HUES6 (cell line): ENCODE data around the gene ZNF324B.
"Not testable (repeated sequence)": the region's sequence is repeated elsewhere in the genome, so short reads cannot be mapped to it uniquely, and the experiment has no call there.

ENCODE experiments used
- H3K27ac ChIP-seq: 2 replicates; pipeline ENCODE4 v1.7.0; 2013; ENCODE audit warnings: low read depth, mild to moderate bottlenecking, low read length, inconsistent platforms
- H3K27me3 ChIP-seq: 2 replicates; pipeline ENCODE4 v1.6.1; 2013; ENCODE audit warnings: low read length; ENCODE audit not compliant: control insufficient read depth, insufficient read depth
- H3K36me3 ChIP-seq: 2 replicates; pipeline ENCODE4 v1.6.1; 2013; ENCODE audit warnings: low read length; ENCODE audit not compliant: control insufficient read depth, insufficient read depth
- H3K4me1 ChIP-seq: 2 replicates; pipeline ENCODE4 v1.6.1; 2013; ENCODE audit warnings: low read length; ENCODE audit not compliant: control insufficient read depth, insufficient read depth
- H3K4me3 ChIP-seq: 2 replicates; pipeline ENCODE4 v1.5.1; 2013; ENCODE audit warnings: low read depth, low read length
- H3K9ac ChIP-seq: one replicate; pipeline ENCODE4 v1.6.1; 2013; ENCODE audit warnings: mild to moderate bottlenecking, low read length
- H3K9me3 ChIP-seq: 2 replicates; pipeline ENCODE4 v1.6.1; 2013; ENCODE audit warnings: low read depth, low read length; ENCODE audit not compliant: control insufficient read depth, insufficient read depth

Gene ZNF324B

GRCh38 chr19:58482372-58482771 lies 30.9 kb downstream of the ZNF324B start:
- H3K9ac ChIP-seq, result no peak overlapping the region

DNA sequence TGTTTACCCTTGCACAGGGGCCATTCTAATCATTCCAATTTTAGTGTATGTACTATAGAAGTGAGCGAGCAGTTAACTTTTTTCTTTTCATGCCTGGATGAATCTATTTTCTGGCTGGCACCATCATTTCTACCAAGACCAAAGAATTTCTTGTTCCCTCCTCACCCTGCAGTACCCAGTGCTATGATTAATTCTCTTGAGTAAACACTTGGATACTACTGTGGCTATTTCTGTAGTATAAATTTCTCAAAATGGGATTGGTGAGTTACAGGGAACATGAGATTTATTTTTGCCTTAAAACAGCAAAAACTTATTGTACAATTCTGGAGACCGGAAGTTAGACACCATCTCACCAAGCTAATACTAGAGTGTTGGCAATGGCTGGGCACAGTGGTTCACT lies 32.4 kb downstream of the ZNF324B start:
- H3K27ac ChIP-seq, result no peak overlapping the region
- H3K9me3 ChIP-seq, result no peaks in the 10 kb centered on the region
- no peaks in the 10 kb centered on the region for H3K4me1 ChIP-seq
- H3K4me3 ChIP-seq, result no peak overlapping the region
- H3K9ac ChIP-seq, result no peak overlapping the region
- H3K27me3 ChIP-seq, result no peaks in the 10 kb centered on the region
- H3K36me3 ChIP-seq, result peaks cover 12% of the 10 kb centered on the region

More at GRCh38 chr19:58482372-58482771, 30.9 kb downstream of the ZNF324B start:
- Histone ChIP-seq H3K27me3 (no peaks in the 10 kb centered on the region), H3K4me3 (no peak overlapping the region), H3K27ac (no peak overlapping the region), H3K9me3 (no peaks in the 10 kb centered on the region), H3K4me1 (no peaks in the 10 kb centered on the region), H3K36me3 (peaks cover 12% of the 10 kb centered on the region)

DNA sequence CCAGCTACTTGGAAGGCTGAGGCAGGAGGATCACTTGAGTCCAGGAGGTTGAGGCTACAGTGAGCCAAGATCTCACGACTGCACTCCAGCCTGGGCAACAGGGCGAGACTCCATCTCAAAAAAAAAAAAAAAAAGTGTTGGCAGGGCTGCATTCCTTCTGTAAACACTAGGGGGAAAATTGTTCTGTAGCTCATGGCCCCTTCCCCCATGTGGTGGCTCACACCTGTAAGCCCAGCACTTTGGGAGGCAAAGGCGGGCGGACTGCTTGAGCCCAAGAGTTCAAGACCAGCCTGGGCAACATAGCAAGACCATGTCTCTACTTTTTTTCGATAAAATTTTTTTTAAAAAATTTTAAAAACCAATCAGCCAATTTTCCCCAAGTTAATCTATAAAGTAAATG lies 32.9 kb downstream of the ZNF324B start:
- not testable (repeated sequence) for H3K9me3 ChIP-seq, H3K9ac ChIP-seq, H3K27ac ChIP-seq, H3K4me1 ChIP-seq, H3K27me3 ChIP-seq, H3K4me3 ChIP-seq
- H3K36me3 ChIP-seq, result peaks cover 12% of the 10 kb centered on the region

- Histone ChIP-seq H3K4me1 (no peaks in the 10 kb centered on the region), H3K27ac (no peak overlapping the region), H3K4me3 (no peak overlapping the region), H3K9me3 (no peaks in the 10 kb centered on the region), H3K9ac (no peak overlapping the region), H3K36me3 (no peaks in the 10 kb centered on the region), H3K27me3 (no peaks in the 10 kb centered on the region)
These were observed 40.0 kb downstream of the ZNF324B start for GRCh38 chr19:58491393-58491792.

- no peaks in the 10 kb centered on the region for H3K4me1 ChIP-seq
- no peak overlapping the region for H3K4me3 ChIP-seq
These were observed 40.8 kb downstream of the ZNF324B start for GRCh38 chr19:58492265-58492664.

DNA sequence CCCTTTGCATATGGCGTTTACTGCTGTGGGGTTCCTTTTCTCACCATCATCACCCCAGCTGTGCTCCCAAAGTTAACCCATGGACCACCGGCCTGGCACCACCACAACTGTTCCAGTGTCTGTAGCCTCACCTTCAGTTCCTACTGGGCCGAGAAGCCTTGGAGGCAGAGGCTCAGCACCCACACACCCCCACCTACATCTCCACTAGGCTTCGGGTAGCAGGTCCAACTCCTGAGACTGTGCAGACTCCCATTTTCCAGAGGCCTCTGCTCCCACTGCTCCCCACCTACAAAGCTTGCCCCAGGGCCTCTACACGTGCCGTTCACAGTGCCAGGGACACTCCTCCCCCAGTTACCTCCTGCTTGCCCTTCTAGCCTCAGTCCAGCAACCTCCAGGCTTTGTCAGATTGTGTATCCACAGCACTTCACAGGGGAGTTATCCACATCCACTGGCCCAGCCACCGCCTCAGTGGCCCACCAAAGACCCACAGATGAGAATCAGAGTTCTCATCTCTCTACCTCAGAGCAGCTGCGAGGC lies 46.3 kb downstream of the ZNF324B start:
- Histone ChIP-seq H3K9ac (peak overlapping the region; percentile 14), H3K4me3 (0 out of 2 replicates have a peak overlapping the region, but pooled peaks have one; percentile 82), H3K27ac (no peak overlapping the region), H3K9me3 (no peaks in the 10 kb centered on the region), H3K27me3 (no peaks in the 10 kb centered on the region), H3K4me1 (peaks cover 13% of the 10 kb centered on the region), H3K36me3 (no peaks in the 10 kb centered on the region)

More at GRCh38 chr19:58492265-58492664, 40.8 kb downstream of the ZNF324B start:
- no peaks in the 10 kb centered on the region for H3K27me3 ChIP-seq
- no peaks in the 10 kb centered on the region for H3K36me3 ChIP-seq
- no peaks in the 10 kb centered on the region for H3K9me3 ChIP-seq
- no peak overlapping the region for H3K9ac ChIP-seq
- no peak overlapping the region for H3K27ac ChIP-seq

GRCh38 chr19:58498316-58499020 lies 47.0 kb downstream of the ZNF324B start:
- no peaks in the 10 kb centered on the region for H3K9me3 ChIP-seq
- H3K4me3 ChIP-seq, result peak overlapping the region; percentile 82
- no peak overlapping the region for H3K27ac ChIP-seq
- no peaks in the 10 kb centered on the region for H3K27me3 ChIP-seq
- peaks cover 13% of the 10 kb centered on the region for H3K4me1 ChIP-seq
- H3K9ac ChIP-seq, result peak overlapping the region; percentile 30
- no peaks in the 10 kb centered on the region for H3K36me3 ChIP-seq

DNA sequence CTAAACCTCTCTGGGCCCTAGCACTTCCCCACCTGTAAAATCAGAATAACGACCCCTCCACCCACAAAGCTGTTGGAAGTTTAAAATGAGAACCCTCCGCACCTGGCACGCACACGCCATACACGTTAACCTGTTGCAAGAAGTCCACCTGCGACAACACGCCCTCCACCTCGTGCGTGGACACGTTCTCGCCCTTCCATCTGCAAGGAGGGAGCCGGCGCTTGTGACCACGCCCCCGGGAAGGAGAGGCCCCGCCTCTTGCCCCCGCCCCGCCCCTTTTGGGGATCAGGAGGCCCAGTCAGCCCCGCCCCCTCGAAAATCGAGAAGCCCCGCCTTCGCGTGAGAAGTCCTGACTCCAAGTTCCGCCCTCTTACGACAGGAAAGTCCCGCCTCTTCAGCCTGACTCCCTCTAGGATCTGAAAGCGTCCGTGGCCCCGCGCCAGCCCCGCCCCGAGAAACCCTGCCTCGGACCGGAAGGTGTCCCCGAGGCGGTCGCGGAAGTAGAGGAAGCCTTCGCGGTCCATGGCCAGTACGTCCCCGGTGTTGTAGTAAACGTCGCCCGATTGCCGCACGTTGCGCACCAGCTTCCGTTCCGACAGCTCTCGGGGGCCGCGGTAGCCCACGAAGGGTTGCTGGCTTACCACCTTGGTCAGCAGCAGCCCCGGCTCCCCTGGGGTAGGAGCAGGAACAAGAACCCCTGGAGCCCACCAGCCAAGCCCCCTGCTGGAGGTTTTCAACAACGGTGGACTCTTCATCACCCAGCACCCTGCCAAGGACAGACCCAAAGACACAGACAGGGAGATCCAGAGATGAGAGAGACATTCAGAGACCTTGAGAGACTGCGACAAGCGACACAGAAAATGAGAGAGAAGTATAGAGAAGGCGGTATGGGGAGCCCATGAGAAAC lies 47.9 kb downstream of the ZNF324B start:
- H3K27me3 ChIP-seq, result no peaks in the 10 kb centered on the region
- peak overlapping the region; percentile 76 for H3K9ac ChIP-seq
- peaks cover 13% of the 10 kb centered on the region for H3K4me1 ChIP-seq
- H3K27ac ChIP-seq, result peak overlapping the region; percentile 21; the same call in 1 of the 2 replicates
- H3K9me3 ChIP-seq, result no peaks in the 10 kb centered on the region
- no peaks in the 10 kb centered on the region for H3K36me3 ChIP-seq
- H3K4me3 ChIP-seq, result peak overlapping the region; percentile 82

DNA sequence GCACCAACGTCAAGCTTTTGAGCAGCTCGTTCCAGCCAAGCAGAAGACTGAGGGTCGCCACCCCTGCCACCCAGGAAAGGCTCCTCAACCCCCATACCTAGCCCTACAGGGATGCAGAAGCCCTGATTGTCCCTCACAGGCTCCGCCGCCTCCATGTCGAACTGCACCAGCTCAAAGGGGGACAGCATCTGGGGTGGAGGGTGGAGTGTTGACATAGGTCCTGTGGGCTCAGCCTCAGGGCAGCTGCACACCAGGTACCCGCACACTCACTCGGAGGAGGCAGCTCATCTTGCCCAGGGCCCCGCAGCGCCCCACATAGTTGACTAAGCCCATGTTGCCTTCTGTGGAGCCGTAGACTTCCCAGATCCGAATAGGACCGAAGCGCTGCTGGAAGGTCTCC lies 48.8 kb downstream of the ZNF324B start:
- Histone ChIP-seq H3K27me3 (no peaks in the 10 kb centered on the region), H3K27ac (no peak overlapping the region), H3K4me1 (peaks cover 13% of the 10 kb centered on the region), H3K36me3 (no peaks in the 10 kb centered on the region), H3K9me3 (no peaks in the 10 kb centered on the region), H3K9ac (peak overlapping the region; percentile 76), H3K4me3 (peak overlapping the region; percentile 73)
